KOPT-K1 (cell line): Measurements from ENCODE around the gene ZNF282.
"Not testable (repeated sequence)": the region's sequence is repeated elsewhere in the genome, so short reads cannot be mapped to it uniquely, and the experiment has no call there.

Experiments
- H3K27ac ChIP-seq: fragments of 200-600 bp; sonication (generic); 2 replicates; pipeline ENCODE4 v1.5.1; 2016; ENCODE audit warnings: antibody characterized with exemption, mild to moderate bottlenecking, low read depth, low read length; ENCODE audit not compliant: poor library complexity, severe bottlenecking
- H3K36me3 ChIP-seq: fragments of 200-600 bp; sonication (generic); 2 replicates; pipeline ENCODE4 v1.5.1; 2017; ENCODE audit warnings: antibody characterized with exemption, mild to moderate bottlenecking, low read length, moderate library complexity; ENCODE audit not compliant: insufficient read depth
- H3K9me3 ChIP-seq: fragments of 200-600 bp; sonication (generic); 2 replicates; pipeline ENCODE4 v1.5.1; 2017; ENCODE audit warnings: antibody characterized with exemption, low read length, mild to moderate bottlenecking; ENCODE audit not compliant: insufficient read depth, poor library complexity, severe bottlenecking

Gene ZNF282

DNA sequence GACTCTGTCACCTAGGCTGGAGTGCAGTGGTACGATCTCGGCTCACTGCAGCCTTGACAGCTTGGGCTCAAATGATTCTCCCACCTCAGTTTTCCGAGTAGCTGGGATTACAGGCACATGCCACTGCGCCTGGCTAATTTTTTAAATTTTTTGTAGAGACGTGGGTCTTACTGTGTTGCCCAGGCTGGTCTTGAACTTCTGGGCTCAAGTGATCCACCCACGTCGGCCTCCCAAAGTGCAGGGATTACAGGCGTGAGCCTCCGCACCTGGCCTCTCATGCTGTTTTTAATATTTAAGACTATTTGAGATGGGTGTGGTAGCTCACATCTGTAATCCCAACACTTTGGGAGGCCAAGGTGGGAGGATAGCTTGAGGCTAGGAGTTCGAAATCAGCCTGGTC, 56.2 kb downstream of the ZNF282 start:
- peaks cover 65% of the 10 kb centered on the region for H3K36me3 ChIP-seq
- H3K27ac ChIP-seq, H3K9me3 ChIP-seq: not testable (repeated sequence)

DNA sequence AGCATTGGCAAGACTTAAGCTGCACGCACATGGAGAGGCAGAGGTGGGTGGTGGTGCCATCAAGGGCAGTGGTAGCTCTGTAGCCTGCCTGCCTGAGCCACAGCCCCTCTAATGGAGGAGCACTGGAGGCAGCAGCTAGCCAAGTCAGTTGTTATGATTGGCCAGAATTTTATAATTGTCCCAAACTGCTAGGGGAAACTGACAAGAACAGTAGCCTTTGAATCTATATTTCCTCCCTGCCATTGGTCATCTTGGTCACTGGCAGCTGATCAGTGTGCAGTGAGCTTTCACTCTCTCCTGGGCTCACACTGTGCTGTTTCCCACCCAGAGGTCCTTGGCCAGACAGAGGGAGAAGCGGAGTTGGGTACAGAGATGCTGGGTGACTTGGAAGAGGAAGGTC, 57.0 kb downstream of the ZNF282 start:
- Histone ChIP-seq H3K9me3 (no peaks in the 10 kb centered on the region), H3K36me3 (peaks cover 68% of the 10 kb centered on the region), H3K27ac (no peak overlapping the region)

DNA sequence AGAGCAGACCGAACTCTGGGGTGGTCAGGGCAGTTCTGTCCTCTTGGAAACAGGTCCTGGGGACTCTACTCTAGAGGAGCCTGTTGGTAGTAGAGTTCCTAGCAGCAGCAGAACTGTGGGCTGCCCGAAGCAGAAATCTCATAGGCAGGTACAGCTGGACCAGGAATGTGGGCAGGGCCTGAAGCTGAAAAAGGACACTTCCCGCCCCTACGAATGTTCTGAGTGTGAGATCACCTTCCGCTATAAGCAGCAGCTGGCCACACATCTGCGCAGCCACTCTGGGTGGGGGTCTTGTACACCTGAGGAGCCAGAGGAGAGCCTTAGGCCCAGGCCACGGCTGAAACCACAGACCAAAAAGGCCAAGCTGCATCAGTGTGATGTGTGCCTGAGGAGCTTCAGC, 58.3 kb downstream of the ZNF282 start:
- H3K9me3 ChIP-seq: no peaks in the 10 kb centered on the region
- no peak overlapping the region for H3K27ac ChIP-seq
- H3K36me3 ChIP-seq: peaks cover 68% of the 10 kb centered on the region

DNA sequence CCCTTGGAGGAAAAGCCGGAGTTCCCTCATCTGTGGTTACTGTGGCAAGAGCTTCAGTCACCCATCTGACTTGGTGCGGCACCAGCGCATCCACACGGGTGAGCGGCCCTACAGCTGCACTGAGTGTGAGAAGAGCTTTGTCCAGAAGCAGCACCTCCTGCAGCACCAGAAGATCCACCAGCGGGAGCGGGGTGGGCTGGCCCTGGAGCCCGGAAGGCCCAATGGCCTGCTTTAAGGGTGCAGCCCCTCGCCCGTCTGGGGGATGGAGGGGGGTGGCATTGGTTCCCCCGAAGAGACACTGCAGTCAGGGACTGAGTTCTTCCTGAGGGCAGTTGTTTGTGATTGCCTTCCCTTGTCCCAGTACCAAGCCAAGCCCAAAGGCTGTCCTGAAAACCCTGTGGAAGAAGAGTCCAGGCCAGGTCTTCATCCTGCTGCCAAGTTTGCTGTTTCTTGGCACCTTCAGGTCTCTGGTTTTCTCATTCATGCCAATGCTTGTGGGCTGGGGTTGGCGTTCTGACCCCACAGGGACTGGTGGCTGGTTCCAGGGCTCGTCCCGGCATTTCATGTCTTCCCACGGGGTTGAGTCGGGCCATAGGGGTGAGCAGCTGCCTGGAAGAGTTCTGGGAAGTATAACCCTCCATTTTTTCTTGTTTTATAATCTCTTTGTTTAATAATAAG, 59.0 kb downstream of the ZNF282 start:
- Histone ChIP-seq H3K27ac (no peak overlapping the region), H3K36me3 (peaks cover 68% of the 10 kb centered on the region)

DNA sequence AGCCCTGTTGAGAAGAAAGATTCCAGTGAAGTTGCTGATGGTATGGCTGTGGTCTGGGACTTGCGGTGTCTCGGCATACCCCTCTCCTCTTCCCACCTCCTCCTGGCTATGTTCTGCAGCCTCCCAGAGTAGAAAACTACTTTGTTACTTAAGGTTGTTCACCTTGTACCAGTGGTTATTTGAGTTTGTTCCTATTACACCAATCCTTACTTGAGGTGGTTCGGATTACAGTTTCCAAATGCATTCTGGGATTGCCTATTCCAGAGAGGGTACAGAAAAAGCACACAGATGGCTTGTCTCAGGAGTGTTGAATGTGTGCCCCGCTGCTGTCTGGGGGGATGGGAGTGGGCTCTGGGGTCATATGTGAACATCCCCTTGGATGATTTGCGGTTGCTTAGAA, 59.8 kb downstream of the ZNF282 start:
- Histone ChIP-seq H3K27ac (no peak overlapping the region), H3K36me3 (peaks cover 65% of the 10 kb centered on the region), H3K9me3 (no peaks in the 10 kb centered on the region)

More for the DNA sequence above, 59.0 kb downstream of the ZNF282 start:
- H3K9me3 ChIP-seq: no peaks in the 10 kb centered on the region

DNA sequence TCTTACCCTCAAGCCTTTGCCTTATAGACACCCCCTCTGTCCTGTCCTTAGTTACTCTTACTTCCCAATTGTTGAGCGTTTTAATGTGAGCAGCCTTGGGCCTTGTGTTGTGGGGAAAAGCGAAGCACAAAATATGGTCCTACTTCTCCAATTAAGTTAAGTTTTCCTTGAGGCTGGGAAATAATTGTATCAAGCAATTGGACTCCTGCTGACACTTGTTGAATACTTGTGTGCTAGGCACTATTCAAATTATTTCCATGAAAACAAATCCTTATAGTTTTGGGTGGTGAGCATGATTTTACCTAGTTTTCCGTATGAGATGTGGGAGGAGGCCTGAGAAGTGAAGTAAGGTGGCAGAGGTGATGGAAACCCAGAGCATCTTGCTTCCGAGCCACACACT, 61.2 kb downstream of the ZNF282 start:
- Histone ChIP-seq H3K9me3 (no peaks in the 10 kb centered on the region), H3K36me3 (peaks cover 51% of the 10 kb centered on the region), H3K27ac (no peak overlapping the region)

DNA sequence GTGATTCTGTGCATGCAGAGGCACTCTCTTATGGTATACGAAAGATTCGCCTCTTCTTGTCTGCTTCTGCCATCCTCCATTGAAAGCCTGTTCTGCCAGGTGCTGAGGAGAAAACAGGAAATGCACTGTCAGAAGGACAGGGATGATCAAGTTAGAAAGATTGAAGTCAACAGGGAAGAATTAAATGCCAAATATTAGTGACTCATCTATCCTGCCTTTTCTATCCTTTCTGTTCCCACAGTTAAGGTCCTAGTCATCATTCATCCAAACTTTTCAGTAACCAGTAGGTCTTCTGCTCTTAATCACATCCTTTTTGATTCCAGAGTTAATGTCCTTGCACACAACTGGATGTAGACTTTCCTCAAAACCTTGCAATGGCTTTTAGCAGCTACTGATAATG, 61.8 kb downstream of the ZNF282 start:
- no peaks in the 10 kb centered on the region for H3K9me3 ChIP-seq
- no peak overlapping the region for H3K27ac ChIP-seq
- peaks cover 45% of the 10 kb centered on the region for H3K36me3 ChIP-seq

DNA sequence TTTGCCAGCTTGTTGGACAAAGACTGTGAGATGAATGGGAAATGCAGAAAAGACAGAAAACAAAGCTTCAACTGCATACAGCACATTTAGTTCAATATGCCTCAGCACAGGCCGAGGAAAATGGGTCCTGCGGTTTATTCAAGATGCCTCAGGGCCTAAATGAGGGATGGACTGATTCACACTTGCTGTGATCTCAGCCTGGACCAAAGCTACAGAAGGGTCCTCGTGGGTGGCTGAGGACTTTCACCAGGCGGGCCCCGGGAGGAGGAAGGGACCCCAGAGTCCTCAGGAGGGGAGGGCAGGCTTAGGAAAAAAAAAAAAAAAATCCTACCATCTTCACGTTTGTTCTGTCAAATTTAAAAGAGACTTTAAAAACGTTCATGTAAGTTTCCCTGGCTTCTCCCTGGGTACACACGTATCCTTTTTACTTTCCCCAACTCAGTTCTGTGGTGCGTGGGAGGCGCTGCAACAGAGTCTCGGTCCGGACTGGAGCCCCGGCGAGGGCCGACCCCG, 66.0 kb downstream of the ZNF282 start:
- peak overlapping the region; percentile 65 for H3K27ac ChIP-seq

DNA sequence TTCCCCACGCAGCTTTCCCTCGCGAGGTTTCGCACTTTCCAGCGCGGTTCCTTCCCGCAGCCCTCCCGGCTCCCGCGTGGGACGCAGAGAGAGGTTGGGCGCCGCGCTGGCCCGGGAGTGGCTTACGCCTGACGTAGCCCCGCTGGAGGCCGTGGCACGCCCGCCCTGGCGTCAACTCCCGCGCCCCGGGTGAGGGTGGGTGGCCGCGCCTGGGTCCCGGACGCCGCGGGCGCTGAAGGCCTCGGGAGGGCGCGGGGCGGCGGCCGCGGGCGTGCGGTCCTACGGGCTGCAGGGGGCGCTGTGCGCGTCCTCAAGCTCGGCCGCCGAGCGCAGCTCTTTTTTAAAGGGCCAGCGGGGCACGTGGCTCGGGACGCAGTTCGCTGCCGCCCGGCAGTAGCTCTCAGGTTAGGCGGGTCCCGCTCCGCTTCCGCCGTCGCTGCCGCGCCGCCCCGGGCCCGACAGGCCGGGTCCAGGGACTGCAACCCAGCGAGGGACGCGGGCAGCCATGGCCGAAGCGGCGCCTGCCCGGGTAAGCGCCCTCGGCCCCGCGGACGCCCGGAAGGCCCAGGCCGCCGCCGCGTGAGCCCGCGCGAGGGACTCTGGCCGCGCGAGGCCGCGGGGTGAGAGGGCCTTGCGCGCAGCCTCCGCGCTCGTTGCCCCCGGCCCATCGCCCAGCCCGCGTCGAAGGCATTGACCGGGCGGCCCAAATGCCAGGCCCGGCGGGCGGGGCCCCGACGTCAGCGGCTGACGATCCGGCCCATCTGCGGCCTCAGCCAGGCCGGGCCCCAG, 66.7 kb downstream of the ZNF282 start, which contains the start of gene ZNF783:
Gene ZNF783 (plus strand): TSS at position 368 of the 789 bp plus-strand sequence. CDS start 138 bp downstream, at position 506.
- H3K9me3 ChIP-seq: no peaks in the 10 kb centered on the region
- peak within 1 kb of the TSS; percentile 65 for H3K27ac ChIP-seq
- peaks cover 23% of the 10 kb centered on the region for H3K36me3 ChIP-seq

More for the DNA sequence above, 66.0 kb downstream of the ZNF282 start:
- H3K9me3 ChIP-seq: no peaks in the 10 kb centered on the region
- peaks cover 21% of the 10 kb centered on the region for H3K36me3 ChIP-seq

DNA sequence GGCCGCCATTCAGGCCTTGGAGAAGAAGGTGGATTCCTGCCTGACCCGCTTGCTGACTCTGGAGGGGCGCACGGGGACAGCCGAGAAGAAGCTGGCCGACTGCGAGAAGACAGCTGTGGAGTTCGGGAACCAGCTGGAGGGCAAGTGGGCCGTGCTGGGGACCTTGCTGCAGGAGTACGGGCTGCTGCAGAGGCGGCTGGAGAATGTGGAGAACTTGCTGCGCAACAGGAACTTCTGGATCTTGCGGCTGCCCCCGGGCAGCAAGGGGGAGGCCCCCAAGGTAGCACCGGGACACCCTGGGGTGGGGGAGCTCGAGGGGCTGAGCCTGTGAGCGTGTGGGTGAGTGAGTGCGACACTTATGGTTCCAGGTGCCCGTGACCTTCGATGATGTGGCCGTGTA, 71.1 kb downstream of the ZNF282 start:
- H3K27ac ChIP-seq: no peak overlapping the region

DNA sequence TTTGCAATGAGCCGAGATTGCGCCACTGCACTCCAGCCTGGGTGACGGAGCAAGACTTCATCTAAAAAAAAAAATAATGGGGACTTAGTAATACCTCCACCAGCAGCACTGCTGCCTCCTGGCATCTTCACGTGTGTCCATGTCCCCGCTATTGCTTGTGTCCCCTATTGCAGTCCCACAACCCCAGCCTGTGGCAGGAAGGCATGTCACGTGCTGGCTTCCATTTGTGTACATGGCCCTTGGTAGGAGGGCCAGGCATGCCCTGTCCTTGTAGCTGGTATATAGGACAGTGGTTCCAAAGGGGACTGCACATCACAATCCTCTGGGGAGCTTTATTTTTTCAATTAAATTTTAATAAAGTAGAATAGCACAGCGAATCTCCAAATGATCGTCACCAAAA, 72.4 kb downstream of the ZNF282 start:
- peaks cover 68% of the 10 kb centered on the region for H3K36me3 ChIP-seq
- no peak overlapping the region for H3K27ac ChIP-seq
- no peaks in the 10 kb centered on the region for H3K9me3 ChIP-seq

More for the DNA sequence above, 71.1 kb downstream of the ZNF282 start:
- H3K36me3 ChIP-seq: peaks cover 57% of the 10 kb centered on the region
- no peaks in the 10 kb centered on the region for H3K9me3 ChIP-seq

DNA sequence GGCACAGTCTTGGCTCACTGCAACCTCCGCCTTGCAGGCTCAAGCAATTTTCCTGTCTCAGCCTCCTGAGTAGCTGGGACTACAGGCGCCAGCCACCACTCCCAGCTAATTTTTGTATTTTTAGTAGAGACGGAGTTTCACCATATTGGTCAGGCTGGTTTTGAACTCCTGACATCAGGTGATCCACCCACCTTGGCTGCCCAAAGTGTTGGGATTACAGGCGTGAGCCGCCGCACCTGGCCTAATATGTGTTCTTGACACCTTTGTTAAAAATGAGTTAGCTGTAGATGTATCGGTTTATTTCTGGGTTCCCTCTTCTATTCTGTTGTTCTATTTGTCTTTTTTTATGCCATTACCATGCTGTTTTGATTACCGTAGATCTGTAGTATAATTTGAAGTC, 79.1 kb downstream of the ZNF282 start:
- H3K9me3 ChIP-seq, H3K27ac ChIP-seq: not testable (repeated sequence)
- H3K36me3 ChIP-seq: peaks cover 79% of the 10 kb centered on the region
